ENCODE results near the gene EIF2S3. TPM values are rescaled to one million over a fixed set of nuclear protein-coding genes. Genes with fewer than 3 reads are reported as not detected.

Gene EIF2S3
- total and polyA plus RNA-seq, 3 experiments from 2014 or later = 95.6 to 277 (median 259) TPM

DNA sequence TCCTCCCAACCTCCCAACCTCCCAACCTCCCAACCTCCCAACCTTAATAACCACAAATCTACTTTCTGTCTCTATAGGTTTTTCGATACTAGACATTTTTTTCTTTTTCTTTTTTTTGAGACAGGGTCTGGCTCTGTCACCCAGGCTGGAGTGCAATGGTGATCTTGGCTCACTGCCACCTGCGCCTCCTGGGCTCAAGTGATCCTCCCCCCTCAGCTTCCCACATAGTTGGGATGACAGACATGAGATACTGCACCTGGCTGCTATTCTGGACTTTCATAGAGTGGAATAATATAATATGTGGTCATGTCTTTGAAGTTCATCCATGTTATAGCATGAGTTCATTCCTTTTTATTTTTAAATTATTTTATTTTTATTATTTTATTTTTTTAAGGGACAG, 55.3 kb downstream of the EIF2S3 start:
- H3K4me3 ChIP-seq (ENCODE audit: low read length) = no peak overlapping the region
- ChIA-PET CTCF (no interaction called here), POLR2A (no interaction called here)
- no peak overlapping the region for H3K27ac ChIP-seq (ENCODE audit: low read depth, low read length)
- H3K36me3 Mint-ChIP-seq = no peaks in the 10 kb centered on the region
- H3K9me3 ChIP-seq (ENCODE audit: low read length) = no peaks in the 10 kb centered on the region
- H3K4me1 ChIP-seq (ENCODE audit: insufficient read depth, low read length) = no peaks in the 10 kb centered on the region
- H3K27ac Mint-ChIP-seq = peak overlapping the region in 1 of 8 donors; percentile 64
- no peaks in the 10 kb centered on the region for H3K27me3 ChIP-seq (ENCODE audit: insufficient read depth, low read length, poor library complexity, severe bottlenecking)
- no peaks in the 10 kb centered on the region for H3K4me1 Mint-ChIP-seq
- no peak for DNase-seq
- peaks cover 0 to 3% (median 0%) of the 10 kb centered on the region in 5 donors for H3K9me3 Mint-ChIP-seq
- no peaks in the 10 kb centered on the region for H3K36me3 ChIP-seq (ENCODE audit: insufficient read depth, low read length)
- no peaks in the 10 kb centered on the region for H3K27me3 Mint-ChIP-seq
- H3K4me3 Mint-ChIP-seq = no peak overlapping the region

DNA sequence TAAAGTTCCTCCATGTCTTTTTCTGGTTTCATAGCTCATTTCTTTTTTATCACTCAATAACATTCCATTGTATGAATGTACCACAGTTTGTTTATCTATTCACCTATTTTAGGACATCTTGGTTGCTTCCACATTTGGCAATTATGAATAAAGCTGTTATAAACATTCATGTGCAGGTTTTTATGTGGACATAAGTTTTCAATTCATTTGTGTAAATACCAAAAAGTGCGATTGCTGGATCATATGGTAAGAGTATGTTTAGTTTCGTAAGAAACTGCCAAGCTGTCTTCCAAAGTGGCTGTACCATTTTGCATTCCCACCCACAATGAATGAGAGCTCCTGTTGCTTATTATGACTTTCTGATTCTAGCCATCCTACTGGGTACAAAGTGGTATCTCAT, 58.4 kb downstream of the EIF2S3 start:
- Mint-ChIP-seq H3K27me3 (no peaks in the 10 kb centered on the region), H3K4me3 (no peak overlapping the region), H3K27ac (no peak overlapping the region), H3K36me3 (no peaks in the 10 kb centered on the region), H3K4me1 (no peaks in the 10 kb centered on the region), H3K9me3 (peaks cover 0 to 3% (median 0%) of the 10 kb centered on the region in 5 donors)
- no peaks in the 10 kb centered on the region for H3K9me3 ChIP-seq (ENCODE audit: low read length)
- DNase-seq = no peak
- POLR2A ChIA-PET = interaction anchor here (0.5 kb wide), 1 partner anchor 365 kb away, joined by 6 read pairs; no protein-coding TSS in a partner anchor
- H3K36me3 ChIP-seq (ENCODE audit: insufficient read depth, low read length) = no peaks in the 10 kb centered on the region
- H3K4me1 ChIP-seq (ENCODE audit: insufficient read depth, low read length) = no peaks in the 10 kb centered on the region
- H3K4me3 ChIP-seq (ENCODE audit: low read length) = no peak overlapping the region
- CTCF ChIA-PET = no interaction called here
- no peaks in the 10 kb centered on the region for H3K27me3 ChIP-seq (ENCODE audit: insufficient read depth, low read length, poor library complexity, severe bottlenecking)
- no peak overlapping the region for H3K27ac ChIP-seq (ENCODE audit: low read depth, low read length)

DNA sequence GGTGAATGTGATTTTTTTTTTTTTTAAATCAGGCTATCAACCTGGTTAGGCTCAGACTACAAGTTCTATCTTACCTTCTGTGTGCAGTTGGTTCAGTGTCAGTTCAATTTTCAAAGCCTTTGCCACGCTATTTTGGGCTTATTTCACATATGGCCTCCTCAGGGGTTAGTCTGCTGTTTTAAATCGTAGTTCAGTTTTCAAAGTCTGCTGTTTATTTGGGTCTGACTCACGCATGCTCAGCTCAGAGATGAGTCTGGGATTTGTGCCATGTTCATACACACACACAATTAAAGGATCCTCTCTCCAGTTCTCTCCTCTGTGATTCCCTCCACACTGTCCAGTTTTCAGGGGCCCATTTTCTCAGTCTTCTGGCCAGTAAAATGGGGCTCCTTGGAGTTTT, 62.5 kb downstream of the EIF2S3 start:
- DNase-seq = no peak
- Mint-ChIP-seq H3K4me1 (no peaks in the 10 kb centered on the region), H3K27ac (peak overlapping the region in 1 of 8 donors; percentile 86), H3K9me3 (no peaks in the 10 kb centered on the region), H3K36me3 (no peaks in the 10 kb centered on the region), H3K27me3 (no peaks in the 10 kb centered on the region), H3K4me3 (peak overlapping the region in 1 of 7 donors; percentile 27)
- CTCF ChIA-PET = no interaction called here
- H3K27me3 ChIP-seq (ENCODE audit: insufficient read depth, low read length, poor library complexity, severe bottlenecking) = no peaks in the 10 kb centered on the region
- no peak overlapping the region for H3K4me3 ChIP-seq (ENCODE audit: low read length)
- no peaks in the 10 kb centered on the region for H3K9me3 ChIP-seq (ENCODE audit: low read length)
- POLR2A ChIA-PET = no interaction called here
- H3K27ac ChIP-seq (ENCODE audit: low read depth, low read length) = no peak overlapping the region
- no peaks in the 10 kb centered on the region for H3K4me1 ChIP-seq (ENCODE audit: insufficient read depth, low read length)
- no peaks in the 10 kb centered on the region for H3K36me3 ChIP-seq (ENCODE audit: insufficient read depth, low read length)

- no peaks in the 10 kb centered on the region for H3K4me1 Mint-ChIP-seq
- POLR2A ChIA-PET = no interaction called here
- Histone ChIP-seq H3K27ac (ENCODE audit: low read depth, low read length) (no peak overlapping the region), H3K27me3 (ENCODE audit: insufficient read depth, low read length, poor library complexity, severe bottlenecking) (no peaks in the 10 kb centered on the region), H3K9me3 (ENCODE audit: low read length) (no peaks in the 10 kb centered on the region), H3K4me3 (ENCODE audit: low read length) (no peak overlapping the region), H3K4me1 (ENCODE audit: insufficient read depth, low read length) (no peaks in the 10 kb centered on the region), H3K36me3 (ENCODE audit: insufficient read depth, low read length) (no peaks in the 10 kb centered on the region)
- H3K4me3 Mint-ChIP-seq = no peak overlapping the region
- no peak overlapping the region for H3K27ac Mint-ChIP-seq
- H3K36me3 Mint-ChIP-seq = no peaks in the 10 kb centered on the region
- H3K27me3 Mint-ChIP-seq = peaks cover 0 to 2% of the 10 kb centered on the region in 2 donors
- CTCF ChIA-PET = no interaction called here
- no peak for DNase-seq
- no peaks in the 10 kb centered on the region for H3K9me3 Mint-ChIP-seq
Measured at GRCh38 chrX:24124244-24124799, 69.6 kb downstream of the EIF2S3 start.

DNA sequence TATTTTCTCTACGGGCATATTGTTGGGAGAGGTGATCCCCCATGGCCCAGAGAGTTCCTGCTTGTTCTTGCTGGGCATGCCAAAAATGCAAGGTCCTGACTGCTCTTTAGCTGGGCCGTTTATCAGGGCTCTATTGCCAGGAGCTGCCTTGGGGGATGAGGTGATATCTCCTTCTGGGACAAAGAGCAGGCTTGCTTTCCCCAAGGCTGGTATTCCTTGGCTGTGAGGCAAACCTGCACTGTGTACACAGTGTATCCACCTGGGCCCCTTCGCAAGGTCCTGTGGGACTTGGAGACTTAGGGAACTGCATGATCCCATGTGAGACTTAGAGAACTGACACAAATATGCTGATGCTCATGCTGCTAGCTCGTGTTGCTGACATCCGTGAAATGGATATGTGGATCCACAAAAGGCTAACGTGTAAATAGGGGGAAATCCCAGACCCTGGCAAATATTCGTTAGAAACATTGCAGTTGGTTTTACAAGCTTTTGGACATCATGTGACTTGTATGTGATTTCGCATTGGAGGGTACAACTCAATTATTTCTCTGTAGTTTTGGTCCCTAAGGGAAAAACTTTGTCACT, 70.4 kb downstream of the EIF2S3 start:
- DNase-seq = no peak
- Mint-ChIP-seq H3K4me3 (no peak overlapping the region), H3K4me1 (no peaks in the 10 kb centered on the region), H3K9me3 (no peaks in the 10 kb centered on the region), H3K36me3 (no peaks in the 10 kb centered on the region), H3K27me3 (peaks cover 0 to 4% of the 10 kb centered on the region in 2 donors), H3K27ac (no peak overlapping the region)
- POLR2A ChIA-PET = no interaction called here
- Histone ChIP-seq H3K4me1 (ENCODE audit: insufficient read depth, low read length) (no peaks in the 10 kb centered on the region), H3K27me3 (ENCODE audit: insufficient read depth, low read length, poor library complexity, severe bottlenecking) (no peaks in the 10 kb centered on the region), H3K9me3 (ENCODE audit: low read length) (no peaks in the 10 kb centered on the region), H3K36me3 (ENCODE audit: insufficient read depth, low read length) (no peaks in the 10 kb centered on the region), H3K27ac (ENCODE audit: low read depth, low read length) (no peak overlapping the region), H3K4me3 (ENCODE audit: low read length) (no peak overlapping the region)
- CTCF ChIA-PET = no interaction called here

Other genes starting within 250 kb of the EIF2S3 start
- 10 to 100 TPM; 38.3 to 42.6 TPM for gene APOO, start 147.0 kb upstream of the EIF2S3 start, total RNA-seq
- 20.0 TPM for gene APOO, start 147.0 kb upstream of the EIF2S3 start, polyA plus RNA-seq
- gene CXorf58, start 146.9 kb upstream of the EIF2S3 start, total RNA-seq = under 1 TPM in 1 of 2 experiments, not detected in 1; 0.11 TPM
- 0.23 TPM for gene CXorf58, start 146.9 kb upstream of the EIF2S3 start, polyA plus RNA-seq
- 1 to 10 TPM; 8.6 to 8.7 TPM for gene KLHL15, start 27.8 kb upstream of the EIF2S3 start, total RNA-seq
- gene KLHL15, start 27.8 kb upstream of the EIF2S3 start, polyA plus RNA-seq = 3.6 TPM
- gene ZFX, start 94.8 kb downstream of the EIF2S3 start, total RNA-seq = 10 to 100 TPM; 35.5 to 36.6 TPM
- 36.7 TPM for gene ZFX, start 94.8 kb downstream of the EIF2S3 start, polyA plus RNA-seq

Data from CD8-positive, alpha-beta memory T cell (primary cell).